ENCODE results near the gene CRB2.

DNA sequence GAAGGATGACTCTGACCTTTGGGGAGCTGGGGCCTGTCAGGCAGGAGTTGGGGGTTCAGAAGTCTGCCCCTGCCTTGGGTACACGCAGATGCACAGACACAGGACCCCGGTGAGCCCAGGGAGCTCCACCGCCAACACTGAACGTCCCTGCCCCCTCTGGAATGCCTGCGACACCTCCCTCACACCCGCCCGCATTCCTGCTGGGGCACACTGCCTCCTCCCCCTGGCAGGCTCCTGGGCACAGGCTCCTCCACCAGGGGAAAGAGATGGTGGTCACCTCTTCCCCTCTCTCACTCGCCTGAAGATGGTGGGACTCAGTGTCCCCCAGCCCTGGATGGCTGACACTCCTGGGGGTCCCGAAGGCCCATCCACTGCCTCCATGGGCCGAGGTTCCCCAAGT lies 12.0 kb downstream of the CRB2 start:
- TF ChIP-seq, protein P1, sequence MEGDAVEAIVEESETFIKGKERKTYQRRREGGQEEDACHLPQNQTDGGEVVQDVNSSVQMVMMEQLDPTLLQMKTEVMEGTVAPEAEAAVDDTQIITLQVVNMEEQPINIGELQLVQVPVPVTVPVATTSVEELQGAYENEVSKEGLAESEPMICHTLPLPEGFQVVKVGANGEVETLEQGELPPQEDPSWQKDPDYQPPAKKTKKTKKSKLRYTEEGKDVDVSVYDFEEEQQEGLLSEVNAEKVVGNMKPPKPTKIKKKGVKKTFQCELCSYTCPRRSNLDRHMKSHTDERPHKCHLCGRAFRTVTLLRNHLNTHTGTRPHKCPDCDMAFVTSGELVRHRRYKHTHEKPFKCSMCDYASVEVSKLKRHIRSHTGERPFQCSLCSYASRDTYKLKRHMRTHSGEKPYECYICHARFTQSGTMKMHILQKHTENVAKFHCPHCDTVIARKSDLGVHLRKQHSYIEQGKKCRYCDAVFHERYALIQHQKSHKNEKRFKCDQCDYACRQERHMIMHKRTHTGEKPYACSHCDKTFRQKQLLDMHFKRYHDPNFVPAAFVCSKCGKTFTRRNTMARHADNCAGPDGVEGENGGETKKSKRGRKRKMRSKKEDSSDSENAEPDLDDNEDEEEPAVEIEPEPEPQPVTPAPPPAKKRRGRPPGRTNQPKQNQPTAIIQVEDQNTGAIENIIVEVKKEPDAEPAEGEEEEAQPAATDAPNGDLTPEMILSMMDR (IDR thresholded peaks at IDR 0.05) = no peak
- no peak for TF ChIP-seq EZH2 (IDR thresholded peaks at IDR 0.05; ENCODE audit: borderline replicate concordance, insufficient read depth, low read depth, low read length, poor library complexity, severe bottlenecking)
